ENCODE measurements around the gene MBD3L2B.

MBD3L2B gene

GRCh38 chr19:7013678-7014077 lies 7.6 kb downstream of the MBD3L2B start:
- DNase-seq (ENCODE audit: low read depth in 1 of 2, low spot score in 1 of 2) = no peak

DNA sequence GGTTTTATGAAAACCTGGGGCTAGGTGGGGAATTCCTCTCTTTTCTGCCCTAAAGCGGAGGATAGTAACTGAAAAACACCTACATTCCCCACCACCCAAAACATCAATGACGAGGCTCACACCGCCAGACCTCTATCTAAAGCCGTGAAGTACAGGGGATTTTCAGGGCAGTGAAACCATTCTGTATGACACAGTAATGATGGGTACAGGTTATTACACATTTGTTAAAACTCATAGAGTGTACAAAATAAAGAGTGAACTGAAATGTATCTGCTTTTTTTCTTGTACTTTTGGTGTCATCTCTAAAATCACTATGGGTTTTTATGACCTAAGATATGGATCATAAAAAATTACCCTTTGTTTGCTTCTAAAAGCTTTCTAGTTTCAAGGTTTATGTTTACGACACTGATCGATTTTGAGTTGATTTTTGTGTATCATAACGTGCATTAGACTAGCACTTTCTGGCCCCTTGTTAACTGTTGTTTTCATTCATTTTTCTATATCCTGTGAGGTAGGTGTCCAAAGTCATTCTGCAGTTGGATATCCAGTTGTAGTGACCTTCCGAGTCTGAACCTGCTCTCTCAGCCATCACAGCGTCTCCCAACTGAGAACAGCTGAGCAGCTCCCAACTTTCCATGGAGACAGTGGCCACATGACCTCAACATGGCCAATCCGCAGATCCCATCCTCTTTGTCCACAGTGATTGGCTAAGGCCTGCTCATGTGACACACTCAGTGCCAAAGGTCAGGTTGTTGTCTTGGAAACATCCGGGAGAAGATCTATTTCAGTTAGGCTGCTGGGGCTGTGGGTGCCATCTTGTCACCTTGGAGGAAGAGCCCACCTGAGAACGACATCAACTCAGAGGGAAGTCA lies 10.3 kb downstream of the MBD3L2B start:
- peak in 1 of 2 donors; percentile 26 for DNase-seq (ENCODE audit: low read depth in 1 of 2, low spot score in 1 of 2)

DNA sequence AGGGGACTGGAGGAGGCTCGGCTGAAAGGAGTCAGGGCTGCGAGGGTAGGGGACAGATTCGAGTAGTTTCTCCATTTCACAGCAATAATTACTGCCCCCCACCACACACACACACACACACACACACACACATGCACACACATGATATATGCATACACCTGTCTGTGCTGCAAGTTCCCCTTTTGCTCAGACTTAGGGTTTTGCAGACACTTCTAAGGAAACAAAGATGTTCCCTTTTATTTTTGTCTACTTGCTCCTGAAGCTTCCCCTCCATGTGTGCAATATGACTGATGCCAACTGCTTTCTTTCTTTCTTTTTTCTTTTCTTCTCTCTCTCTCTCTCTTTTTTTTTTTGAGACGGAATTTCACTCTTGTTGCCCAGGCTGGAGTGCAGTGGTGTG lies 13.4 kb downstream of the MBD3L2B start:
- no peak for DNase-seq (ENCODE audit: low read depth in 1 of 2, low spot score in 1 of 2)

GRCh38 chr19:7006135-7006704 lies 15.0 kb downstream of the MBD3L2B start:
- no peak for DNase-seq (ENCODE audit: low read depth in 1 of 2, low spot score in 1 of 2)

DNA sequence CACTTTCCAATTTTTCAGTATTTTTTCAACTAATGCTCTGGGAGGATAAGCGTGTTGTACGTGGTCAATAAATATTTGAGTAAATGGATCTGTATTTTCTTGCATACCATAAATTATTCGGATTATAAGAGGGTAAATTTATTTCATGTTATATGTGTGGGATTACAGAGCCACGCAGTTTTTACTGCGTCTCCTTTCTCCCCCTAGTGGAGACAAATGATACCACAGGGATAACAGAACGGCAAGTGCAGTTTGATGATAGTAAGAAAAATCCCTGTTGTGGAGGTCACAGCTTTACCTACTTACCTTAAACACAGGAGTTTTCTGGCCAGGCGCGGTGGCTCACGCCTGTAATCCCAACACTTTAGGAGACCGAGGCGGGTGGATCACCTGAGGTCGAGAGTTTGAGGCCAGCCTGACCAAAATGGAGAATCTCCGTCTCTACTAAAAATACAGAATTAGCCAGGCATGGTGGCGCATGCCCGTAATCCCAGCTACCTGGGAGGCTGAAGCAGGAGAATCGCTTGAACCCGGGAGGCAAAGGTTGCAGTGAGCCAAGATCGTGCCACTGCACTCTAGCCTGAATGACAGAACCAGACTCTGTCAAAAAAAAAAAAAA lies 16.8 kb downstream of the MBD3L2B start:
- DNase-seq (ENCODE audit: low read depth in 1 of 2, low spot score in 1 of 2) = no peak

DNA sequence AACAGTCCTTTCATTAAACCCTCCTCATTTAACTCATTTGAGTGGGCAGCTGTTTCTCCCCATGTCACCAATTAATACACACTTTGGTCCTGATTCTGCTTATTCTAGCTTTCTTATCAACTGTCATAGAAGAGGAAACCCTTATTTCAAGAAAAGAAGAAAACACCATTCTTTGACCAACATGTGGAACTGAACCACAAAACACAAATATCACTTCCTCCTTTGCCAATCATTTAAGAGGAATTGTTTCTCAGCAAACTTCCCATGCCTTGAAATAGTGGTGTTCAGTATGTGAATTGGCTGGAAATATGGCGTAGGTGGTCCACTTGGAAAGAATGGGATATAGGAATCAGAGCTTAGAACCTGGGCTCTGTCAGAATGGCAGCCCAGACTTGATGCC lies 20.4 kb downstream of the MBD3L2B start:
- no peak for DNase-seq (ENCODE audit: low read depth in 1 of 2, low spot score in 1 of 2)

DNA sequence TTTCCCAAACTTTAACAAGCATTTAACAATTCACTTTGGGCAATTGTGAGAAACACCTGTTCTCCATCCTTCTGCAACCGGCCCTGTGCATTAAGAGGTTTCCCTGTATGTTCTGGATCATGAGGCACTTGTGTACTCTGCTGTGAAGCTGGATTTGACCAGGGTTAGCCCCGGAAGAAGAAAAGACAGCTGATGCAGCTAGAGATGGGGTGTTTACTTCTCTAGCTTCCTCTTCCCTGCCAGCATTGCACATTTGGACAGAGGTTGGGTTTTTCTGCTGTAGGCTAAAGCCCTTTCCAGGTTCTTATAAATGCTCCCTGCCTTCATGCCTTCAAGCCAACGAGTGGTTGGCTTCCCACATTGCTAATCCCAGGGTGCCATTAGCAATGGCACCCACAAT lies 20.9 kb downstream of the MBD3L2B start:
- DNase-seq (ENCODE audit: low read depth in 1 of 2, low spot score in 1 of 2) = no peak

DNA sequence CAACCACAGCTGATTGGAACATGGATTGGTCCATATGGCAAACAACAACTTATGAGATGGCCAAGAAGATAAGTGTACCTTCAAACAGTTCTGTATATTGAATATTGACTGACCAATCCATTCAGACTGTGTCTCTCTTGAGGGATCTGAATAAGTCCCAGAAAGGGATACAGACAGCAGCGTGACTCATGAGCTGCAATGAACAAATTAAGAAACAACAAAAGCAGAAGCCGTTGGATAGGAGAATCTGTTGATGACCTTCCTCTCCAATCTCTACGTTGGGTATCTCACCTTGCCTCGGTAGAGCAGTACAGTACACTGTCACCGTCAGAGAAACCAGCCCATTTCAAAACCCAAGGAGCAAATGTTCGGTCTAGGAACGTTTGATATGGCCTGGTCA lies 21.3 kb downstream of the MBD3L2B start:
- no peak for DNase-seq (ENCODE audit: low read depth in 1 of 2, low spot score in 1 of 2)

DNA sequence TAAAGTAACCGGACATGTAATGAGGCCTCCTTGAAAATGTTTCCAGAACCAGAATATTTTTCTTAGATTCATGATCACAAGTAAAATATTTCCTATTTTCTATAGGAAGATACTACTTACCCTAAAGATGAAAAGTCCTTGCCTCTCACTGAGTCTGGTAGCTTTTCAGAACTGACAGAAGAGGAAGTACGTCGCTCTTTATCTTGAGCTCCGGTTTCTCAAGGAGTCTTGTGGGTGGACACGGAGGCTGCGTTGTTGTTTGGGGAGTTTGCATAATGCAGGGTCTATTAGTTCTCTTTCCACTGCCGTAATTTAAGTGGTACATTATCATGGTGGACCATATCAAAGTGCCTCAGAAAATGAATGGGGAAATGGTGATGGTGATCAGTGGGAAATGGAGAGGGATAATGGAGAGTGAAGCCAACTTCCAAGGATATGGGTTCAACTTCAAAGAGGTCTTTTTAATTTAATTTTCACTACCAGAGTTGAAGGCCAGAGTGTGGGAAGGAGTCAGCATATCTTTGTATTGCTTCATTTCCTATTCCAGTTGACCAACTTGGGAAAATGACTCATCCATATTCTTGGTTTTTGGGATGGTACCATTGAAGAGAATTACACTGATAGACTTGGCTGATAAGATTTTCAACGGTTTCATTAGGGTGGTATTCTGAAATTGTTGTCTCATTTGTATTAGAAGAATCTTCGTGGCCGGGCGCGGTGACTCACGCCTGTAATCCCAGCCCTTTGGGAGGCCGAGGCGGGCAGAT lies 23.4 kb downstream of the MBD3L2B start:
- no peak for DNase-seq (ENCODE audit: low read depth in 1 of 2, low spot score in 1 of 2)

DNA sequence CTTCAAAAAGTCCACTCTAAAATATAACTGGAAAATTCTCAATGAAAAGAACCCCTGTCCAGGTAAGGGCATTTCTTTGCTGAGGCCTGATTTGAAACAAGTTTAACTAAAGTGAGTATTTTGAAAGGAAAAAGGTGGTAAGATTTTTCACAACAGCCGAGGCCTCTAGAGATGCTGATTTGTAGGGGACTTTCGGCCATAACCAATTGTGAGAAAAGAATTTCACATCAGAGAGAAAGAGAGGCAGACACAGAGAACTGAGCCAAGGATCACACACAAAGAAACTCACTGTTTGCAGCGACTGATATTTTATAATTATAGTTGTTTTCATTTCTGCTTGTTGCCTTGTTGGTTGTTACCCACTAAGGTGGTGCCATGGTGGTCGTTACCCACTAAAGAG lies 24.4 kb downstream of the MBD3L2B start:
- no peak for DNase-seq (ENCODE audit: low read depth in 1 of 2, low spot score in 1 of 2)

DNA sequence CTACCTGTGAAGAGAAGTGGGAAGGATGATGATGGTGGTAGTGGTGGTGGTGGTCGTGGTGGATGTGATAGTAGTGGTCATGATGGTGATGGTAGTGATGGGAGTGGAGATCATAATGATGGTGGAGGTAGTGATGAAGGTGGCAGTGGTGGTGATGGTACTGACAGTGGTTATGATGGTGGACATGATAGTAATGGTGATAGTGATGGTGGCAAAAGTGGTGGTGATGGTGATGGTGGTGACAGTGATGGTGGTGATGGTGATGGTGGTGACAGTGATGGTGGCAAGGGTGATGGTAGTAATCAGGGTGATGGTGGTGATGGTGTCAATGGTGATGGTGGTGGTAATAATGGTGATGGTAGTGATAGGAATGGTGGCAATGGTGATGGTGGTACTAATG lies 26.2 kb downstream of the MBD3L2B start:
- DNase-seq (ENCODE audit: low read depth in 1 of 2, low spot score in 1 of 2) = no peak

- DNase-seq (ENCODE audit: low read depth in 1 of 2, low spot score in 1 of 2) = no peak
These were observed 33.0 kb downstream of the MBD3L2B start for GRCh38 chr19:6988257-6988656.

DNA sequence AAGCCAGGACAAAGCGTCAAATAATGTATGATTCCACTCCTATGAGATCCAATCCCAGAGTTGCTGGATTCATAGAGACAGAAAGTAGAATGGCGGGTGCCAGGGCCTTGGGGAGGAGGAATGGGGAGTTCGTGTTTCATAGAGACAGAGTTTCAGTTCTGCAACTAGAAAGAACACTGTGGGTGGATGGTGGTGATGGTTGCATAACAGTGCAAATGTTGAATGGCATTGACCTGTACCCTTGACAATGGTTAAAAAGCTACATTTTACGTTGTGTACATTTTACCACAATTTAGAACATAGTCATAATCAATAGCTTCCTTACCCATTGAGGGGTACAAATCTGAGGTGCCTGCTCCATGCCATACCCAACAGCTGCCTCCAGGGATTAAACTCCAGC lies 33.4 kb downstream of the MBD3L2B start:
- no peak for DNase-seq (ENCODE audit: low read depth in 1 of 2, low spot score in 1 of 2)

DNA sequence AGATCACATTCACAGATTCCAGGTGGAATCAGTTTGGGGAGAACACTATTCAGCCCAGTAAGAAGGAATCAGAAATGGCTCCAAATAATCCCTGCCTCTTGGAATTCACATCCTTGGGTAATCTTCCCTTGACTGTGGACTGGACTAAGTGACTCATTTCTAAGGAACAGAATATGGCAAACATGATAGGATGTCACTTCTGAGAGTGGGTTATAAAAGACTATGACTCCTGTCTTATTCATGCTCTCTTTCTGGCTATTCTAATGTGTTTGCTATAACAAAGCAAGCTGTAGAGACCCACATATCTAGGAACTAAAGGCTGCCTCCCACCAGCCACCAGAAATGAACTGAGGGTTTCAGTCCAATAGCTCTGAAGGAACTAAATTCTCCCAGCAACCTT lies 37.8 kb downstream of the MBD3L2B start:
- no peak for DNase-seq (ENCODE audit: low read depth in 1 of 2, low spot score in 1 of 2)

- DNase-seq (ENCODE audit: low read depth in 1 of 2, low spot score in 1 of 2) = no peak
These were observed 41.8 kb downstream of the MBD3L2B start for GRCh38 chr19:6979399-6979798.

- no peak for DNase-seq (ENCODE audit: low read depth in 1 of 2, low spot score in 1 of 2)
These were observed 45.0 kb downstream of the MBD3L2B start for GRCh38 chr19:6976197-6976596.

DNA sequence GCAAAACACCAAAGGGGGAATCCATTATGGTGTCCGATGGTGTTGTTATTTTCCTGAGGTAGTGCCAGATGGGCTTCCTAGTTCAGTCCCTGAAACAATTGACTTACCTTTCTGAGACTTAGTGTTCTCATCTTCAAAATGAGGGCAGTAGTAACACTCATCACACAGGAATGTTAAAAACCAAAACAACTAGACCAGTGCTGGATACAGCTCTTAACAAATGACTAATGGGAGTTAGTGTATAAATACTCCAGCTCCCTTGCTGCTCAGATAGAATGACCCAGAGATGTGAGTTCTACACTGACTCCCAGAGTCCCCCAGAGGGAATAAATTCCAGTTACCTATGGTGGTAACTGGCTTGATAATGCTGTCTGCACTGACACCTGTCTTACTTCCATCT lies 49.9 kb downstream of the MBD3L2B start:
- DNase-seq (ENCODE audit: low read depth in 1 of 2, low spot score in 1 of 2) = no peak

GRCh38 chr19:6970443-6970842 lies 50.8 kb downstream of the MBD3L2B start:
- no peak for DNase-seq (ENCODE audit: low read depth in 1 of 2, low spot score in 1 of 2)

DNA sequence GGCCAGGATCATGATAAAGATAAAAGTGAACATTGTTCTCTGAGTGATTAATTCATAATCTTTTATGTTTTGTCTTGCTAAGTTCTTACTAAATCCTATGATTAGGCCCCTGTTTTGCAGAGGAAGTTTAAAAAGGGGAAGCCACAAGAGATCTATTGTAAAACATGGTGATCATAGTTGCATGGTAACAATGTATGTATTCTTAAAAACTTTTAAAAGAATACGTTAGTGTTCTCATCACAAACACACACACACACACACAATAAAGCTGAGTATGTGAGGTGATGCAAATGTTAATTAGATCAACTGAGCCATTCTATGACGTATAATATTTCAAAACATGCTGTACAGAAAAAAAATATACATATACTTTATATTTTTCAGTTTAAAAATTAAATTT lies 51.2 kb downstream of the MBD3L2B start:
- DNase-seq (ENCODE audit: low read depth in 1 of 2, low spot score in 1 of 2) = no peak

DNA sequence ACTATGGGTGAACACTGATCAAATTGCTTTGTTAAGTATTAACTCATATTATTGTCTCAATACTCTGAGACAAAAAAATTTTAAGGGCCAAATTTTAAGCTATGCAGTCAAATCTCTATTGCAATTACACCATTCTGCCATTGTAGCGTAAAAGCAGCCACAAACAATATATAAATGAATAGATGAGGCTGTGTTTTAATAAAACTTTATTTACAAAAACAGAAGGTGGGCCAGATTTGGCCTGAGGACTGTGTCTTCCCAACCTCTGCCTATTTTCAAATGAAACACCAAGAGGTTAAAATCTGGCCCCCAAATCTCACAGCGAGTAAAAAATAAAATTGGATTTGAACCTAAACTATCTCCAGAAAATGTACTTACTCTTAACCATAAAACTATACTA lies 51.7 kb downstream of the MBD3L2B start:
- no peak for DNase-seq (ENCODE audit: low read depth in 1 of 2, low spot score in 1 of 2)
